ENCODE results near the gene CNRIP1. TPM values are rescaled to one million over a fixed set of nuclear protein-coding genes. Genes with fewer than 3 reads are reported as not detected.

The CNRIP1 gene, protein sequence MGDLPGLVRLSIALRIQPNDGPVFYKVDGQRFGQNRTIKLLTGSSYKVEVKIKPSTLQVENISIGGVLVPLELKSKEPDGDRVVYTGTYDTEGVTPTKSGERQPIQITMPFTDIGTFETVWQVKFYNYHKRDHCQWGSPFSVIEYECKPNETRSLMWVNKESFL
- total RNA-seq: not detected in 2 replicates

DNA sequence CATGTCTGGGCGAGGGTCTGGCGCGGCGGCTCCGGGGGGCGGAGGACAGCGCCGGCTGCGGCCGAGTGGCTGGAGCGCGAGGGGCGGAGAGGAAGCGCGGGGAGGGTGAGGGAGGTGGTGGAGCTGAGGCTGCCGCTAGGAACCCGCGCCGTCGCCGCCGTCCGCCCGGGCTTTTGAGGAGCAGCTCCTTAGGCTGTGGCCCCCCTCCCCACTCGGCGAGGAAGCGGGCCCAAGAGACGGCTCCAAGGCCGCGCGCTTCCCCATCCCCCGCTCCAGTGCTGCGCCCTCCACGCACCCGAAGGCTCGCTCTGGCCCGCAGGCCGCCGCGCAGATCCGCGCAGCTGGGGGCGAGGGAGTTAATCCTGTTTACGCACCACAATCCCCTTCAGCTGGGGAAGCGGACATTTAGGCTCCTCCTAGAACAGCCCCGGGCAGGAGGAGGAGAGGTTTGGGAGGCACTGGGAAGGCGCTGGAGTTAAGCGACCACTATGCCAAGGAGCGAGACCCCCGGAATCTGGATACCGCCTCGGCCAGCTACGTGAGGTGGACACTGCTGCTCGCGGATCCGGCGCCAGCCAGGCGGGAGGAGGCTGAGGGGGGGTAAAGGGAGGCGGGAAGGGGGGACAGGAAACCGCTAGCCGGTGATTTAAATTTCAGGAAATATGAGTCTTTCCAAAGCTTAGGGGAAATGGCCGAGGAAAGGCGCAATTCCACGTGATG, at the start of gene CNRIP1:
TSS of gene CNRIP1 (minus strand) at position 552 of the 720 bp plus-strand sequence. CDS start at position 3, 549 bp downstream.
- ATAC-seq (ENCODE audit: low read depth) (peak; percentile 75), DNase-seq (peak; percentile 32)
- TF ChIP-seq CTCF (IDR thresholded peaks at IDR 0.05): no peak
- CTCF ChIA-PET: interaction anchor here (1.1 to 1.7 kb wide), 2 partner anchors 44 to 125 kb away, joined by 3 to 4 read pairs; no protein-coding TSS in a partner anchor
- Mint-ChIP-seq H3K9me3 (no peaks in the 10 kb centered on the region), H3K36me3 (ENCODE audit: low read depth) (no peaks in the 10 kb centered on the region), H3K4me1 (peaks cover 13% of the 10 kb centered on the region), H3K4me3 (peak within 1 kb of the TSS; percentile 77), H3K27ac (no peak within 1 kb of the TSS), H3K27me3 (peaks cover 29% of the 10 kb centered on the region)
- POLR2A ChIA-PET: interaction anchor here (1.0 kb wide), 1 partner anchor 256 kb away, joined by 3 read pairs; no protein-coding TSS in a partner anchor
- intact Hi-C loops (cut with micrococcal nuclease): no loop called here

DNA sequence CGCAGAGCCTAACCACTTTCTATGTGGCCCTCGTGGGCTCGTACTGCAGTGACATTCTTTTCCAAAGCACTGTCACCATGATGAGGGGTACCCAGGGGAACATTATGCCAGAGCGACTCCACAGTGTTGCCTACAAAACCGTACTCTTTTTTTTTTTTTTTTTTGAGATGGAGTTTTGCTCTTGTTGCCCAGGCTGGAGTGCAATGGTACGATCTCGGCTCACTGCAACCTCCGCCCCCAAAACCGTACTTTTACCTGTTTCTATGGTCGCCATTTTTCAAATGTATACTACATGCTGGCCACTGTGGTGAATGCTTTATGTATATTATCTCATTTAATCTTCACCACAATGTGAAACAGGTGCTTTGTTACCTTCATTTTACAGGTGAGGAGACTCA, 49.6 kb upstream of the CNRIP1 start:
- H3K27ac Mint-ChIP-seq: peak overlapping the region; percentile 91
- no peak for TF ChIP-seq CTCF (IDR thresholded peaks at IDR 0.05)
- H3K9me3 Mint-ChIP-seq: no peaks in the 10 kb centered on the region
- ChIA-PET POLR2A (interaction anchor here (1.3 kb wide), 1 partner anchor 34 kb away, joined by 3 read pairs; no protein-coding TSS in a partner anchor), CTCF (no interaction called here)
- DNase-seq: no peak
- intact Hi-C loops (cut with micrococcal nuclease): loop anchor here (5.0 to 10.0 kb wide), 2 partner anchors 365 to 538 kb away; partner anchors contain the start of gene ARHGAP25
- no peaks in the 10 kb centered on the region for H3K27me3 Mint-ChIP-seq
- peaks cover 82% of the 10 kb centered on the region for H3K4me1 Mint-ChIP-seq
- H3K4me3 Mint-ChIP-seq: peak overlapping the region; percentile 97
- ATAC-seq (ENCODE audit: low read depth): no peak
- peaks cover 65% of the 10 kb centered on the region for H3K36me3 Mint-ChIP-seq (ENCODE audit: low read depth)

DNA sequence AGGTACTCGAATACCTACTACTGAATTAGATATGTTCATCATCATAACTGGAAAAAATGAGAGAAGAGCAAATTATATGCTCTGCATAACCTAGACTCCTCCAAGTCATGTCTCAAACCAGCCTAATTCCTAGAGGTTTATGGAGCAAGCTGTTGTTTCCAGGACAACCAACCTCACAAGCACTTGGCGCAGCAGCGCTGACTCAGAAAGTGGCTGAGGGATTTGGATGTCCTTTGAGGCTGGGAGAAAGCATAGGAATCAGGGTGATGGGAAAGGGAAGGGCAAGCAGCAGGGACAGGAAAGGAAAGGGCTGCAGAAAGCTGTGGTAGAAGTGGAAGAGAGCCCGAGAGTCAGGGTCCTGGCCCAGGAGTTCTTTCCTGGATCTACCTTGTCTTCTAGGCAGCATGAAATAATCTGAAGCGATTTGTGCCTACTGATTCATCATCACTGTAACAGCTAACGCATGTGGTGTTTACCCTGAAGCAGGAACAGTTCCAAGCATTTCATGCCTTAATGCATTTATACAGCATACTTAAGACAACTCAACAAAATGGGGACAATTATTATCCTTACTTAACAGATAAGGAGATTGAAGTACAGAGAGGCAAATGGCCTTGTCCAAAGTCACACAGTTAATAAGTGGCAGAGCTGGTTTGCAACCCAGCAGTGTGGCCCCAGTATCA, 49.0 kb upstream of the CNRIP1 start:
- CTCF ChIA-PET: no interaction called here
- peak overlapping the region; percentile 97 for H3K4me3 Mint-ChIP-seq
- intact Hi-C loops (cut with micrococcal nuclease): loop anchor here (5.0 to 10.0 kb wide), 2 partner anchors 366 to 539 kb away; partner anchors contain the start of gene ARHGAP25

GRCh38 chr2:68367953-68368653, 48.4 kb upstream of the CNRIP1 start:
- ATAC-seq (ENCODE audit: low read depth): no peak
- H3K27ac Mint-ChIP-seq: peak overlapping the region; percentile 91
- intact Hi-C loops (cut with micrococcal nuclease): loop anchor here (5.0 to 10.0 kb wide), 2 partner anchors 367 to 539 kb away; partner anchors contain the start of gene ARHGAP25
- CTCF ChIA-PET: no interaction called here
- H3K9me3 Mint-ChIP-seq: no peaks in the 10 kb centered on the region
- no peaks in the 10 kb centered on the region for H3K27me3 Mint-ChIP-seq
- H3K4me1 Mint-ChIP-seq: peaks cover 88% of the 10 kb centered on the region
- peaks cover 59% of the 10 kb centered on the region for H3K36me3 Mint-ChIP-seq (ENCODE audit: low read depth)
- POLR2A ChIA-PET: interaction anchor here (1.3 kb wide), 1 partner anchor 35 kb away, joined by 3 read pairs; no protein-coding TSS in a partner anchor
- peak overlapping the region; percentile 97 for H3K4me3 Mint-ChIP-seq
- TF ChIP-seq CTCF (IDR thresholded peaks at IDR 0.05): no peak
- DNase-seq: no peak

More for the DNA sequence above, 49.0 kb upstream of the CNRIP1 start:
- TF ChIP-seq CTCF (IDR thresholded peaks at IDR 0.05): no peak
- POLR2A ChIA-PET: interaction anchor here (1.3 kb wide), 1 partner anchor 34 kb away, joined by 3 read pairs; no protein-coding TSS in a partner anchor
- Mint-ChIP-seq H3K27me3 (no peaks in the 10 kb centered on the region), H3K4me1 (peaks cover 82% of the 10 kb centered on the region), H3K27ac (peak overlapping the region; percentile 91), H3K9me3 (no peaks in the 10 kb centered on the region), H3K36me3 (ENCODE audit: low read depth) (peaks cover 61% of the 10 kb centered on the region)
- no peak for ATAC-seq (ENCODE audit: low read depth)
- DNase-seq: no peak

Measured in activated B cell treated with CpG ODN at 0.5 μM for 24 hours (primary cell).